ENCODE results near the gene CHD9.

DNA sequence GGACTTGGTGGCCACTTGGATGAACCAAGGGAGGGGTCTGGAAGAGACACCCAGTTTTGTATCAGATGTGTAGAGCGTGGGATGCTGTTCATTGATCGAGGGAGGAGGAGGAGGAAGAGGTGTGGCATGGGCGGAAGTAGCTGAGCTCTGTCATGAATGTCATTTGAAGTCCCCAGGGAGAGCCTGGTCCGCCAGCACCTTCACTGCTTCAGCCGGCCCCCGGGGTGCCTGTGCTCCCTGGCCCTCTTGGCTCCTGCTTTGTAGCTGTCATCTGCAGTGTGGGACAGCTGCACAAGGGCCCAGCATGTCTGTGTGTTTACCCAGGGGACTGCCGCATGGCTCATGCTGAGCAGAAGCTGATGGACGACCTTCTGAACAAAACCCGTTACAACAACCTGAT, 304.1 kb downstream of the CHD9 start:
- TF ChIP-seq, protein P1, sequence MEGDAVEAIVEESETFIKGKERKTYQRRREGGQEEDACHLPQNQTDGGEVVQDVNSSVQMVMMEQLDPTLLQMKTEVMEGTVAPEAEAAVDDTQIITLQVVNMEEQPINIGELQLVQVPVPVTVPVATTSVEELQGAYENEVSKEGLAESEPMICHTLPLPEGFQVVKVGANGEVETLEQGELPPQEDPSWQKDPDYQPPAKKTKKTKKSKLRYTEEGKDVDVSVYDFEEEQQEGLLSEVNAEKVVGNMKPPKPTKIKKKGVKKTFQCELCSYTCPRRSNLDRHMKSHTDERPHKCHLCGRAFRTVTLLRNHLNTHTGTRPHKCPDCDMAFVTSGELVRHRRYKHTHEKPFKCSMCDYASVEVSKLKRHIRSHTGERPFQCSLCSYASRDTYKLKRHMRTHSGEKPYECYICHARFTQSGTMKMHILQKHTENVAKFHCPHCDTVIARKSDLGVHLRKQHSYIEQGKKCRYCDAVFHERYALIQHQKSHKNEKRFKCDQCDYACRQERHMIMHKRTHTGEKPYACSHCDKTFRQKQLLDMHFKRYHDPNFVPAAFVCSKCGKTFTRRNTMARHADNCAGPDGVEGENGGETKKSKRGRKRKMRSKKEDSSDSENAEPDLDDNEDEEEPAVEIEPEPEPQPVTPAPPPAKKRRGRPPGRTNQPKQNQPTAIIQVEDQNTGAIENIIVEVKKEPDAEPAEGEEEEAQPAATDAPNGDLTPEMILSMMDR (IDR thresholded peaks at IDR 0.05; ENCODE audit: low read length), result no peak
- TF ChIP-seq EZH2 (IDR thresholded peaks at IDR 0.05; ENCODE audit: borderline replicate concordance, low read length), result no peak

All from OCI-LY1 (cell line).